HepG2 (cell line): Measurements from ENCODE around the gene GNRHR. TPM values are rescaled to one million over a fixed set of nuclear protein-coding genes. Genes with fewer than 3 reads are reported as not detected.

ENCODE experiments used
- ATAC-seq: fragments of 200-7000 bp; cut with Tn5 transposase; 3 replicates; pipeline ENCODE4 v1.9.1; 2020; ENCODE audit warnings: mild to moderate bottlenecking, moderate library complexity
- BruUV-seq: library from RNA; stranded (reverse); fragments of 400-500 nt; replicated peaks from 2 replicates; lab custom pipeline; 2021; lab: Mats Ljungman, UMichigan
- CTCF ChIA-PET: fragments of 300-600 bp; formaldehyde crosslinking; extraction: SDS; loops from one replicate; lab custom pipeline; 2021; ENCODE audit warnings: low total read pairs, inconsistent platforms, low intra/inter-chr PET ratio; lab: Yijun Ruan, JAX
- POLR2A ChIA-PET: fragments of 350-600 bp; sonication (Branson Sonifier 250); formaldehyde crosslinking; loops from one replicate; lab custom pipeline; 2020; ENCODE audit warnings: antibody characterized with exemption, inconsistent platforms; lab: Yijun Ruan, JAX
- DNase-seq: peaks from one replicate; pipeline ENCODE4 v3.0.0-alpha.2; 2015; ENCODE audit warnings: low spot score
- FAIRE-seq: peaks from 3 replicates; lab custom pipeline; 2011; peaks lifted over from hg19 to GRCh38; lab: Jason Lieb, UNC
- H2AFZ ChIP-seq: one replicate; pipeline ENCODE4 v1.6.1; 2011; ENCODE audit warnings: low read length, inconsistent platforms
- H3K27ac ChIP-seq: fragments of 300-600 bp; 3 replicates; pipeline ENCODE4 v1.8.0; 2011; ENCODE audit warnings: mixed run types, mild to moderate bottlenecking, mixed read lengths, low read length, inconsistent platforms; ENCODE audit not compliant: insufficient read depth; ENCODE audit errors: extremely low read length
- H3K27me3 ChIP-seq, 2 experiments: fragments of 200-600 bp in 1 of 2; 2 replicates in 1 of 2; 3 replicates in 1 of 2; pipeline versions ENCODE4 v1.6.0 to v1.8.0; 2011; ENCODE audit warnings: low read length in 2 of 2, mild to moderate bottlenecking in 2 of 2, moderate library complexity in 2 of 2, inconsistent platforms in 1 of 2; ENCODE audit not compliant: insufficient read depth in 2 of 2, control insufficient read depth in 1 of 2
- H3K36me3 ChIP-seq, 2 experiments: fragments of 200-600 bp in 1 of 2; replicated peaks in 1 of 2; 2 replicates in 1 of 2; 3 replicates in 1 of 2; pipeline versions ENCODE4 v1.5.1 to v1.8.0; 2011; ENCODE audit warnings: low read length in 2 of 2, inconsistent platforms in 1 of 2; ENCODE audit not compliant: insufficient read depth in 2 of 2, control insufficient read depth in 1 of 2
- H3K4me1 ChIP-seq: 2 replicates; pipeline ENCODE4 v1.5.1; 2012; ENCODE audit warnings: low read length, inconsistent platforms; ENCODE audit not compliant: insufficient read depth
- H3K4me2 ChIP-seq: 2 replicates; pipeline ENCODE4 v1.6.0; 2011; ENCODE audit warnings: low read depth, low read length, inconsistent platforms
- H3K4me3 ChIP-seq, 3 experiments: fragments of 200-600 bp in 1 of 3; sonication (generic), shearing (Covaris generic) in 1 of 3; replicated peaks in 1 of 3; 2 replicates each; pipeline ENCODE4 v1.5.1; 2011 to 2016; ENCODE audit warnings: low read length in 3 of 3, inconsistent platforms in 2 of 3, low read depth in 2 of 3, mild to moderate bottlenecking in 2 of 3, control low read depth in 1 of 3, mixed read lengths in 1 of 3; ENCODE audit not compliant: insufficient read depth in 1 of 3
- H3K79me2 ChIP-seq: one replicate; pipeline ENCODE4 v1.6.1; 2011; ENCODE audit warnings: low read length, inconsistent platforms; ENCODE audit not compliant: insufficient read depth
- H3K9ac ChIP-seq: 2 replicates; pipeline ENCODE4 v1.6.0; 2011; ENCODE audit warnings: mild to moderate bottlenecking, low read depth, low read length, inconsistent platforms; ENCODE audit not compliant: insufficient read depth
- H3K9me3 ChIP-seq: 2 replicates; pipeline ENCODE4 v1.5.1; 2012; ENCODE audit warnings: mild to moderate bottlenecking, low read length
- H4K20me1 ChIP-seq: 2 replicates; pipeline ENCODE4 v1.6.0; 2011; ENCODE audit warnings: inconsistent platforms, mild to moderate bottlenecking, low read length, moderate library complexity; ENCODE audit not compliant: insufficient read depth
- MAFF ChIP-seq: IDR thresholded peaks from 2 replicates; pipeline ENCODE4 v1.6.1; 2011; ENCODE audit warnings: low read depth, low read length, improper control_type of control experiment
- MAFK ChIP-seq, 2 experiments: IDR thresholded peaks in 1 of 2; conservative IDR thresholded peaks in 1 of 2; 2 replicates each; pipeline ENCODE4 v1.6.1; 2011; ENCODE audit warnings: improper control_type of control experiment in 2 of 2, low read length in 2 of 2
- MEIS1 ChIP-seq: sonication (generic); formaldehyde crosslinking; IDR thresholded peaks from 2 replicates; pipeline ENCODE4 v1.9.0; 2021; ENCODE audit warnings: mild to moderate bottlenecking, missing genetic modification reagents, moderate library complexity, borderline replicate concordance
- NCOA5 ChIP-seq: sonication (generic); formaldehyde crosslinking; IDR thresholded peaks from 2 replicates; pipeline ENCODE4 v1.4.0; 2020; ENCODE audit warnings: missing genetic modification reagents
- PHF5A ChIP-seq: IDR thresholded peaks from one replicate; pipeline ENCODE4 v1.6.1; 2018; ENCODE audit warnings: low read depth, missing genetic modification reagents; ENCODE audit not compliant: unreplicated experiment
- REXO4 ChIP-seq: sonication (generic); formaldehyde crosslinking; IDR thresholded peaks from 2 replicates; pipeline ENCODE4 v1.8.0; 2022; ENCODE audit warnings: missing genetic modification reagents, mild to moderate bottlenecking, borderline replicate concordance
- SOX6 ChIP-seq, 2 experiments: fragments of 450-650 bp in 1 of 2; sonication (generic) in 1 of 2; formaldehyde crosslinking in 1 of 2; IDR thresholded peaks; 2 replicates each; pipeline versions ENCODE4 v1.4.0 to v1.6.1; 2017 to 2020; ENCODE audit warnings: antibody characterized with exemption in 1 of 2, mild to moderate bottlenecking in 1 of 2, missing genetic modification reagents in 1 of 2
- YEATS4 ChIP-seq: sonication (generic); formaldehyde crosslinking; IDR thresholded peaks from 2 replicates; pipeline ENCODE4 v1.4.0; 2020; ENCODE audit warnings: missing genetic modification reagents, borderline replicate concordance
- ZKSCAN1 ChIP-seq: fragments of 150-350 bp; IDR thresholded peaks from 2 replicates; pipeline ENCODE4 v1.6.1; 2014; ENCODE audit warnings: low read length
- ZNF629 ChIP-seq: sonication (generic); formaldehyde crosslinking; conservative IDR thresholded peaks from 2 replicates; pipeline ENCODE4 v1.5.0; 2020; ENCODE audit warnings: missing genetic modification reagents
- WGBS: methylation state at CpG from one replicate; pipeline ENCODE4 v1.1.6; 2017; ENCODE audit warnings: low lambda C conversion rate; 5-methylcytosine and 5-hydroxymethylcytosine counted together
- in situ Hi-C: cut with HindIII; loops from 2 replicates; pipeline ENCODE4 v1.10.0; 2017; ENCODE audit warnings: low pct_unique_long_range_greater_than_20kb; ENCODE audit not compliant: extremely low pct_ligation_motif_present
- intact Hi-C: fragments of 100-400 bp; cut with micrococcal nuclease; formaldehyde crosslinking; loops from one replicate; pipeline ENCODE4 v1.10.0; 2022; ENCODE audit not compliant: unreplicated experiment
- polyA plus RNA-seq, 8 experiments: library from polyadenylated mRNA; depleted of rRNA in 3 of 8; stranded (reverse) in 7 of 8; unstranded in 1 of 8; fragments of >200 nt; fragmentation: Illumina TruSeq in 4 of 8; extraction: Trizol in 4 of 8; gene quantifications; 2 replicates each; pipeline versions ENCODE4 v1.2.1 to v1.2.3, GENCODE V29; 2011 to 2016; ENCODE audit warnings: low read depth in 4 of 8, missing spikeins in 1 of 8, mixed read lengths in 1 of 8; ENCODE audit not compliant: insufficient read depth in 1 of 8
- total RNA-seq, 5 experiments: library from RNA; depleted of rRNA; stranded (reverse); fragments of >200 nt; fragmentation: Illumina TruSeq; extraction: Trizol; gene quantifications; 2 replicates each; pipeline ENCODE4 v1.2.3, GENCODE V29; 2016; ENCODE audit warnings: low read depth in 1 of 5
- TF ChIP-seq, protein P1 (sequence below), 2 experiments: sonication (generic) in 1 of 2; formaldehyde crosslinking in 1 of 2; IDR thresholded peaks; 2 replicates each; pipeline versions ENCODE4 v1.4.0 to v1.6.1; 2016 to 2020; ENCODE audit warnings: borderline replicate concordance in 1 of 2, low read depth in 1 of 2, mild to moderate bottlenecking in 1 of 2, missing genetic modification reagents in 1 of 2
- TF ChIP-seq, protein P2 (sequence below): sonication (generic); formaldehyde crosslinking; IDR thresholded peaks from 2 replicates; pipeline ENCODE4 v1.8.1; 2022; ENCODE audit warnings: mild to moderate bottlenecking, missing genetic modification reagents
- TF ChIP-seq, protein P3 (sequence below): sonication (generic); formaldehyde crosslinking; IDR thresholded peaks from 2 replicates; pipeline ENCODE4 v1.8.0; 2022; ENCODE audit warnings: mild to moderate bottlenecking, missing genetic modification reagents, borderline replicate concordance
- TF ChIP-seq, protein P4 (sequence below): sonication (generic); formaldehyde crosslinking; IDR thresholded peaks from 2 replicates; pipeline ENCODE4 v1.8.0; 2022; ENCODE audit warnings: missing genetic modification reagents, mild to moderate bottlenecking, borderline replicate concordance

Gene GNRHR
- total and polyA plus RNA-seq, 2 of the 13 experiments (the other 11 are each of a cell fraction or from before 2014, with no cell fraction given) = not detected

DNA sequence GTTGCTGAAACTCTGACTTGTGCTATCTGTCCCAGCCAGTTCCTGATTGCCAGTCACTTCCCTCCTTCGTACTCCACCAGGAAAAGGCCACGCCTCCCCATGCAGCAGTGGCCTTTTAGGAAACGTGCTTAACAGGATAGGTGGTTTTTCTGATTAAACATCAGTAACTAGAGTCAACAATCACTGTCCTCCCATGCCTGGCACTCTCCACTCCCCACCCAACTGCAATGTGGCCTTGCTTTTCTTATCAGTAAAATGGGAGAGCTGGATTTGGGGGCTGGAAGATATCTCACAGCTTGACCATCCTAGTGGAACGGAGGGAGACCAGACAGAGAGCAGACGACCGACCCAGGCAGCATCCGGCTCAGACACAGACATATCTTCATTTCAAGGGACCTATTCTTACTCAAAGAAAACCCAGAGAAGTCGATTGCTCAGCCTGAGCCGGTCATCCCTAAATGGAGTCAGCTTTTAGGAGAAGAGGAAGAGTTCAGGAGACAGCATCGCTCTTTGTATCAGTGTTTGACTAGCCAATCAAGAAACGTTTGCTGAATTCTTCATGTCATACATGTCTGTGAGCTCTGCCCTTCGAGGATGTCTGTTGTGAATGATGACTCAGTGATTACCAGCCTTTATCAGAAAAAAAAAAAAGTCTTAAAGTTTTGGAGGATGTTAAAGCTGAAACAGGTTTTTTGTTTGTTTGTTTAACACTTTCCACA, 40.5 kb downstream of the GNRHR start:
- Histone ChIP-seq H3K79me2 (peaks cover 26% of the 10 kb centered on the region), H3K27me3 (no peaks in the 10 kb centered on the region; a peak in 1 of 5 replicates), H3K9ac (no peak overlapping the region), H3K9me3 (no peaks in the 10 kb centered on the region), H3K4me3 (no peak overlapping the region), H3K4me1 (peaks cover 13% of the 10 kb centered on the region), H3K27ac (no peak overlapping the region), H2AFZ (no peak overlapping the region), H3K4me2 (no peak overlapping the region), H4K20me1 (peaks cover 3% of the 10 kb centered on the region; the same call in 1 of the 2 replicates), H3K36me3 (peaks cover 3 to 12% of the 10 kb centered on the region in 2 experiments; a peak in 2 of 5 replicates)
- intact Hi-C loops (no loop called here), in situ Hi-C loops (no loop called here)
- POLR2A ChIA-PET = no interaction called here
- 79% methylated on average over 12 of the region's 12 CpGs for WGBS
- CTCF ChIA-PET = no interaction called here
- FAIRE-seq (no peak), ATAC-seq (peak; percentile 25; the same call in 1 of the 3 replicates), DNase-seq (no peak)
- BruUV-seq = no TSS peak
- TF ChIP-seq YEATS4 (CRISPR knock-in tag) (no peak), MEIS1 (CRISPR knock-in tag) (no peak), MAFF (0 out of 2 replicates have a peak, but pooled peaks have one; percentile 6), PHF5A (CRISPR knock-in tag) (no peak), SOX6 (IDR thresholded peaks at IDR 0.05) (no peak), SOX6 (CRISPR knock-in tag; IDR thresholded peaks at IDR 0.05) (no peak), MAFK (conservative IDR thresholded peaks at IDR 0.05 in 1 of 2, IDR thresholded peaks at IDR 0.05 in 1 of 2; ENCODE audit: low read length in 2 of 2) (peak in 1 of 2 experiments; percentile 32; a peak in 3 of 4 replicates), ZKSCAN1 (no peak), REXO4 (no peak), NCOA5 (CRISPR knock-in tag) (no peak), ZNF629 (CRISPR knock-in tag) (peak; percentile 62)
- TF ChIP-seq, protein P1, sequence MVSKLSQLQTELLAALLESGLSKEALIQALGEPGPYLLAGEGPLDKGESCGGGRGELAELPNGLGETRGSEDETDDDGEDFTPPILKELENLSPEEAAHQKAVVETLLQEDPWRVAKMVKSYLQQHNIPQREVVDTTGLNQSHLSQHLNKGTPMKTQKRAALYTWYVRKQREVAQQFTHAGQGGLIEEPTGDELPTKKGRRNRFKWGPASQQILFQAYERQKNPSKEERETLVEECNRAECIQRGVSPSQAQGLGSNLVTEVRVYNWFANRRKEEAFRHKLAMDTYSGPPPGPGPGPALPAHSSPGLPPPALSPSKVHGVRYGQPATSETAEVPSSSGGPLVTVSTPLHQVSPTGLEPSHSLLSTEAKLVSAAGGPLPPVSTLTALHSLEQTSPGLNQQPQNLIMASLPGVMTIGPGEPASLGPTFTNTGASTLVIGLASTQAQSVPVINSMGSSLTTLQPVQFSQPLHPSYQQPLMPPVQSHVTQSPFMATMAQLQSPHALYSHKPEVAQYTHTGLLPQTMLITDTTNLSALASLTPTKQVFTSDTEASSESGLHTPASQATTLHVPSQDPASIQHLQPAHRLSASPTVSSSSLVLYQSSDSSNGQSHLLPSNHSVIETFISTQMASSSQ (IDR thresholded peaks at IDR 0.05; ENCODE audit: low read depth) = no peak
- TF ChIP-seq, protein P1 (CRISPR knock-in tag; IDR thresholded peaks at IDR 0.05; ENCODE audit: borderline replicate concordance) = no peak
- TF ChIP-seq, protein P2, sequence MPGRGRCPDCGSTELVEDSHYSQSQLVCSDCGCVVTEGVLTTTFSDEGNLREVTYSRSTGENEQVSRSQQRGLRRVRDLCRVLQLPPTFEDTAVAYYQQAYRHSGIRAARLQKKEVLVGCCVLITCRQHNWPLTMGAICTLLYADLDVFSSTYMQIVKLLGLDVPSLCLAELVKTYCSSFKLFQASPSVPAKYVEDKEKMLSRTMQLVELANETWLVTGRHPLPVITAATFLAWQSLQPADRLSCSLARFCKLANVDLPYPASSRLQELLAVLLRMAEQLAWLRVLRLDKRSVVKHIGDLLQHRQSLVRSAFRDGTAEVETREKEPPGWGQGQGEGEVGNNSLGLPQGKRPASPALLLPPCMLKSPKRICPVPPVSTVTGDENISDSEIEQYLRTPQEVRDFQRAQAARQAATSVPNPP = no peak
- TF ChIP-seq, protein P3, sequence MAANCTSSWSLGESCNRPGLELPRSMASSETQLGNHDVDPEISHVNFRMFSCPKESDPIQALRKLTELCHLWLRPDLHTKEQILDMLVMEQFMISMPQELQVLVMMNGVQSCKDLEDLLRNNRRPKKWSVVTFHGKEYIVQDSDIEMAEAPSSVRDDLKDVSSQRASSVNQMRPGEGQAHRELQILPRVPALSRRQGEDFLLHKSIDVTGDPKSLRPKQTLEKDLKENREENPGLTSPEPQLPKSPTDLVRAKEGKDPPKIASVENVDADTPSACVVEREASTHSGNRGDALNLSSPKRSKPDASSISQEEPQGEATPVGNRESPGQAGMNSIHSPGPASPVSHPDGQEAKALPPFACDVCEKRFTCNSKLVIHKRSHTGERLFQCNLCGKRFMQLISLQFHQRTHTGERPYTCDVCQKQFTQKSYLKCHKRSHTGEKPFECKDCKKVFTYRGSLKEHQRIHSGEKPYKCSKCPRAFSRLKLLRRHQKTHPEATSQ (CRISPR knock-in tag) = no peak
- TF ChIP-seq, protein P4, sequence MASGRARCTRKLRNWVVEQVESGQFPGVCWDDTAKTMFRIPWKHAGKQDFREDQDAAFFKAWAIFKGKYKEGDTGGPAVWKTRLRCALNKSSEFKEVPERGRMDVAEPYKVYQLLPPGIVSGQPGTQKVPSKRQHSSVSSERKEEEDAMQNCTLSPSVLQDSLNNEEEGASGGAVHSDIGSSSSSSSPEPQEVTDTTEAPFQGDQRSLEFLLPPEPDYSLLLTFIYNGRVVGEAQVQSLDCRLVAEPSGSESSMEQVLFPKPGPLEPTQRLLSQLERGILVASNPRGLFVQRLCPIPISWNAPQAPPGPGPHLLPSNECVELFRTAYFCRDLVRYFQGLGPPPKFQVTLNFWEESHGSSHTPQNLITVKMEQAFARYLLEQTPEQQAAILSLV = no peak
